Activated T-helper 1 cell treated with anti-CD3 and anti-CD28 coated beads, Interleukin-12 subunit alpha, Interleukin-12 subunit beta, Interleukin-2, Interleukin-4 antibody, amounts not matched to agents 30 ng/mL and 10 ng/mL and 1 ng/mL, durations not matched to agents 14 hours and 24 hours and 36 hours (primary cell): Measurements from ENCODE around the gene PPP1R8. TPM values are rescaled to one million over a fixed set of nuclear protein-coding genes. Genes with fewer than 3 reads are reported as not detected.
"Not testable (repeated sequence)": the region's sequence is repeated elsewhere in the genome, so short reads cannot be mapped to it uniquely, and the experiment has no call there.

Experiments
- DNase-seq: peaks from one replicate; pipeline ENCODE4 v3.0.0; 2021; ENCODE audit warnings: low spot score
- H3K27ac Mint-ChIP-seq: one replicate; pipeline ENCODE4 v1.8.0; 2021; ENCODE audit warnings: mild to moderate bottlenecking, mixed read lengths
- H3K27me3 Mint-ChIP-seq: one replicate; pipeline ENCODE4 v1.8.0; 2022; ENCODE audit warnings: mild to moderate bottlenecking, moderate library complexity, mixed read lengths; ENCODE audit not compliant: insufficient read depth
- H3K36me3 Mint-ChIP-seq: one replicate; pipeline ENCODE4 v1.8.0; 2021; ENCODE audit warnings: low read depth, mixed read lengths
- H3K4me1 Mint-ChIP-seq: one replicate; pipeline ENCODE4 v1.8.0; 2021; ENCODE audit warnings: low read depth, mixed read lengths
- H3K4me3 Mint-ChIP-seq: one replicate; pipeline ENCODE4 v1.8.0; 2021; ENCODE audit warnings: mild to moderate bottlenecking, moderate library complexity, mixed read lengths
- H3K9me3 Mint-ChIP-seq: one replicate; pipeline ENCODE4 v1.8.0; 2021; ENCODE audit warnings: mixed read lengths
- intact Hi-C: fragments of 100-400 bp; cut with micrococcal nuclease; formaldehyde crosslinking; loops from one replicate; pipeline ENCODE4 v1.15.1; 2024
- total RNA-seq: library from RNA; stranded (reverse); gene quantifications from 2 replicates; pipeline ENCODE4 v1.2.3, GENCODE V29; 2022

The PPP1R8 gene
- total RNA-seq = 84.1 and 88.1 TPM in 2 replicates

GRCh38 chr1:27830621-27831440, at the start of gene PPP1R8:
PPP1R8 (plus strand) TSS chr1:27830782; CDS start chr1:27830836, 54 bp downstream.
- peaks cover 25% of the 10 kb centered on the region for H3K36me3 Mint-ChIP-seq
- no peaks in the 10 kb centered on the region for H3K9me3 Mint-ChIP-seq
- DNase-seq = peak; percentile 86

GRCh38 chr1:27782950-27783349, 47.6 kb upstream of the PPP1R8 start:
- intact Hi-C loops = no loop called here
- no peak for DNase-seq
- H3K36me3 Mint-ChIP-seq = peaks cover 6% of the 10 kb centered on the region
- no peak overlapping the region for H3K4me3 Mint-ChIP-seq
- peaks cover 16% of the 10 kb centered on the region for H3K4me1 Mint-ChIP-seq
- H3K27ac Mint-ChIP-seq = peak overlapping the region; percentile 18
- H3K27me3 Mint-ChIP-seq = no peaks in the 10 kb centered on the region
- no peaks in the 10 kb centered on the region for H3K9me3 Mint-ChIP-seq

More at GRCh38 chr1:27830621-27831440, at the start of gene PPP1R8:
- Mint-ChIP-seq H3K4me3 (peak within 1 kb of the TSS; percentile 93), H3K27me3 (no peaks in the 10 kb centered on the region), H3K27ac (peak within 1 kb of the TSS; percentile 84), H3K4me1 (peaks cover 17% of the 10 kb centered on the region)
- intact Hi-C loops = loop anchor here (1.0 to 2.0 kb wide), 4 partner anchors 58 to 158 kb away; partner anchors contain the start of genes FAM76A, IFI6 and STX12

- Mint-ChIP-seq H3K36me3 (peaks cover 7% of the 10 kb centered on the region), H3K27ac (no peak overlapping the region), H3K9me3 (no peaks in the 10 kb centered on the region), H3K27me3 (no peaks in the 10 kb centered on the region), H3K4me3 (no peak overlapping the region), H3K4me1 (peaks cover 16% of the 10 kb centered on the region)
- DNase-seq = no peak
- intact Hi-C loops = no loop called here
Measured at GRCh38 chr1:27784700-27785099, 45.9 kb upstream of the PPP1R8 start.

- H3K27me3 Mint-ChIP-seq = no peaks in the 10 kb centered on the region
Measured at GRCh38 chr1:27785781-27786455, 44.7 kb upstream of the PPP1R8 start.

GRCh38 chr1:27787895-27788294, 42.7 kb upstream of the PPP1R8 start:
- H3K9me3 Mint-ChIP-seq = no peaks in the 10 kb centered on the region
- peaks cover 14% of the 10 kb centered on the region for H3K4me1 Mint-ChIP-seq
- H3K4me3 Mint-ChIP-seq = no peak overlapping the region
- intact Hi-C loops = no loop called here
- no peaks in the 10 kb centered on the region for H3K27me3 Mint-ChIP-seq
- DNase-seq = no peak
- peaks cover 8% of the 10 kb centered on the region for H3K36me3 Mint-ChIP-seq
- no peak overlapping the region for H3K27ac Mint-ChIP-seq

More at GRCh38 chr1:27785781-27786455, 44.7 kb upstream of the PPP1R8 start:
- Mint-ChIP-seq H3K36me3 (peaks cover 8% of the 10 kb centered on the region), H3K4me3 (no peak overlapping the region), H3K9me3 (no peaks in the 10 kb centered on the region), H3K27ac (no peak overlapping the region), H3K4me1 (peaks cover 16% of the 10 kb centered on the region)
- intact Hi-C loops = no loop called here
- no peak for DNase-seq

- intact Hi-C loops = no loop called here
- DNase-seq = no peak
- H3K27ac Mint-ChIP-seq = no peak overlapping the region
- no peaks in the 10 kb centered on the region for H3K27me3 Mint-ChIP-seq
- no peak overlapping the region for H3K4me3 Mint-ChIP-seq
- H3K9me3 Mint-ChIP-seq = no peaks in the 10 kb centered on the region
- H3K36me3 Mint-ChIP-seq = peaks cover 13% of the 10 kb centered on the region
- peaks cover 11% of the 10 kb centered on the region for H3K4me1 Mint-ChIP-seq
Measured at GRCh38 chr1:27789540-27790041, 41.0 kb upstream of the PPP1R8 start.

- peaks cover 16% of the 10 kb centered on the region for H3K36me3 Mint-ChIP-seq
- H3K27ac Mint-ChIP-seq, H3K27me3 Mint-ChIP-seq, H3K9me3 Mint-ChIP-seq, intact Hi-C loops, DNase-seq, H3K4me3 Mint-ChIP-seq: not testable (repeated sequence)
- peaks cover 11% of the 10 kb centered on the region for H3K4me1 Mint-ChIP-seq
Measured at GRCh38 chr1:27790270-27790669, 40.3 kb upstream of the PPP1R8 start.

GRCh38 chr1:27795601-27796000, 35.0 kb upstream of the PPP1R8 start:
- no peak for DNase-seq
- no peaks in the 10 kb centered on the region for H3K4me1 Mint-ChIP-seq
- peaks cover 25% of the 10 kb centered on the region for H3K36me3 Mint-ChIP-seq
- no peak overlapping the region for H3K4me3 Mint-ChIP-seq
- no peaks in the 10 kb centered on the region for H3K27me3 Mint-ChIP-seq
- intact Hi-C loops = no loop called here
- H3K9me3 Mint-ChIP-seq = no peaks in the 10 kb centered on the region
- peak overlapping the region; percentile 15 for H3K27ac Mint-ChIP-seq

- Mint-ChIP-seq H3K4me3 (no peak overlapping the region), H3K4me1 (no peaks in the 10 kb centered on the region)
Measured at GRCh38 chr1:27804791-27805190, 25.8 kb upstream of the PPP1R8 start.

GRCh38 chr1:27806758-27807157, 23.8 kb upstream of the PPP1R8 start:
- Mint-ChIP-seq H3K4me1 (no peaks in the 10 kb centered on the region), H3K4me3 (no peak overlapping the region), H3K36me3 (peaks cover 30% of the 10 kb centered on the region), H3K9me3 (no peaks in the 10 kb centered on the region), H3K27ac (no peak overlapping the region), H3K27me3 (no peaks in the 10 kb centered on the region)
- DNase-seq = no peak
- intact Hi-C loops = no loop called here

More at GRCh38 chr1:27804791-27805190, 25.8 kb upstream of the PPP1R8 start:
- intact Hi-C loops = no loop called here
- Mint-ChIP-seq H3K27ac (no peak overlapping the region), H3K36me3 (peaks cover 37% of the 10 kb centered on the region), H3K9me3 (no peaks in the 10 kb centered on the region), H3K27me3 (no peaks in the 10 kb centered on the region)
- DNase-seq = no peak

- Mint-ChIP-seq H3K9me3 (no peaks in the 10 kb centered on the region), H3K27me3 (no peaks in the 10 kb centered on the region), H3K36me3 (peaks cover 26% of the 10 kb centered on the region), H3K27ac (no peak overlapping the region), H3K4me1 (no peaks in the 10 kb centered on the region), H3K4me3 (no peak overlapping the region)
- DNase-seq = no peak
- intact Hi-C loops = no loop called here
Measured at GRCh38 chr1:27807385-27807784, 23.2 kb upstream of the PPP1R8 start.

GRCh38 chr1:27808131-27808530, 22.5 kb upstream of the PPP1R8 start:
- DNase-seq, intact Hi-C loops, H3K9me3 Mint-ChIP-seq, H3K4me1 Mint-ChIP-seq, H3K4me3 Mint-ChIP-seq, H3K27ac Mint-ChIP-seq, H3K27me3 Mint-ChIP-seq: not testable (repeated sequence)
- H3K36me3 Mint-ChIP-seq = peaks cover 25% of the 10 kb centered on the region

GRCh38 chr1:27809883-27810282, 20.7 kb upstream of the PPP1R8 start:
- Mint-ChIP-seq H3K4me3 (no peak overlapping the region), H3K36me3 (peaks cover 20% of the 10 kb centered on the region), H3K27ac (no peak overlapping the region), H3K9me3 (no peaks in the 10 kb centered on the region), H3K4me1 (no peaks in the 10 kb centered on the region), H3K27me3 (no peaks in the 10 kb centered on the region)
- no peak for DNase-seq
- intact Hi-C loops = no loop called here
